WERI-Rb-1 (cell line): ENCODE results near the gene PRRG2.

Experiments
- DNase-seq: peaks from one replicate; pipeline ENCODE4 v3.0.0-alpha.2; 2020
- H3K27ac ChIP-seq: fragments of 250-450 bp; sonication (Bioruptor Pico); 2 replicates; pipeline ENCODE4 v1.5.1; 2020; ENCODE audit warnings: mild to moderate bottlenecking, moderate library complexity
- H3K27me3 ChIP-seq: fragments of 250-450 bp; sonication (Bioruptor Pico); 2 replicates; pipeline ENCODE4 v1.5.1; 2021; ENCODE audit warnings: mild to moderate bottlenecking, low read depth, moderate library complexity; ENCODE audit not compliant: insufficient read depth, severe bottlenecking
- H3K36me3 ChIP-seq: fragments of 250-450 bp; sonication (Bioruptor Pico); 2 replicates; pipeline ENCODE4 v1.5.1; 2020; ENCODE audit warnings: mild to moderate bottlenecking, moderate library complexity
- H3K4me3 ChIP-seq: 2 replicates; pipeline ENCODE4 v1.5.1; 2011; ENCODE audit warnings: low read depth, mild to moderate bottlenecking, control low read depth, low read length
- H3K9me3 ChIP-seq: fragments of 250-450 bp; sonication (Bioruptor Pico); 2 replicates; pipeline ENCODE4 v1.5.1; 2021; ENCODE audit warnings: mild to moderate bottlenecking, moderate library complexity; ENCODE audit not compliant: severe bottlenecking
- TF ChIP-seq, protein P1 (sequence below): IDR thresholded peaks from 2 replicates; pipeline ENCODE4 v1.5.1; 2011; ENCODE audit warnings: low read depth, mild to moderate bottlenecking, control low read depth, inconsistent platforms, low read length

The PRRG2 gene

DNA sequence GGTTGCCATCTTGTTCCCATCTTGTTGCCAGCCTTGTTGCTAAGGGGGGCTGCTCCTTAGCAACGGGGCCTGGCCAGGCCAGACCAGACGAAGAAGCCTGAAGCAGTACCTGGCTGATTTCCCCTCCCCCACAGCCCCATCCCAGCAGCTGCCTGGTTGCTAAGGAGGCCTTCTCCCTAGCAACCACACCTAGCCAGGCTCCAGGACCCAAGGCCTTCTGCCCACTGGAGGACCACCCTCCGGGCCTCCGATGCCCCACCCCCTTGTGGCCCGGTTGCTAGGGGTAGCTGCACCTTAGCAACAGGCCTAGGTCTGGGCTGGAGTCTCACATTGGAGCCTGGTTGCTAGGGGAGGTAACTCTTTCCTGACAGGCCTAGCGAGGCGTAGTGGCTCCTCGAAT is 3.9 kb downstream of the PRRG2 start:
- no peak overlapping the region for H3K27ac ChIP-seq
- H3K4me3 ChIP-seq, result no peak overlapping the region
- no peaks in the 10 kb centered on the region for H3K36me3 ChIP-seq
- no peaks in the 10 kb centered on the region for H3K9me3 ChIP-seq
- DNase-seq, result peak; percentile 25
- no peaks in the 10 kb centered on the region for H3K27me3 ChIP-seq
- TF ChIP-seq, protein P1, sequence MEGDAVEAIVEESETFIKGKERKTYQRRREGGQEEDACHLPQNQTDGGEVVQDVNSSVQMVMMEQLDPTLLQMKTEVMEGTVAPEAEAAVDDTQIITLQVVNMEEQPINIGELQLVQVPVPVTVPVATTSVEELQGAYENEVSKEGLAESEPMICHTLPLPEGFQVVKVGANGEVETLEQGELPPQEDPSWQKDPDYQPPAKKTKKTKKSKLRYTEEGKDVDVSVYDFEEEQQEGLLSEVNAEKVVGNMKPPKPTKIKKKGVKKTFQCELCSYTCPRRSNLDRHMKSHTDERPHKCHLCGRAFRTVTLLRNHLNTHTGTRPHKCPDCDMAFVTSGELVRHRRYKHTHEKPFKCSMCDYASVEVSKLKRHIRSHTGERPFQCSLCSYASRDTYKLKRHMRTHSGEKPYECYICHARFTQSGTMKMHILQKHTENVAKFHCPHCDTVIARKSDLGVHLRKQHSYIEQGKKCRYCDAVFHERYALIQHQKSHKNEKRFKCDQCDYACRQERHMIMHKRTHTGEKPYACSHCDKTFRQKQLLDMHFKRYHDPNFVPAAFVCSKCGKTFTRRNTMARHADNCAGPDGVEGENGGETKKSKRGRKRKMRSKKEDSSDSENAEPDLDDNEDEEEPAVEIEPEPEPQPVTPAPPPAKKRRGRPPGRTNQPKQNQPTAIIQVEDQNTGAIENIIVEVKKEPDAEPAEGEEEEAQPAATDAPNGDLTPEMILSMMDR, result no peak

DNA sequence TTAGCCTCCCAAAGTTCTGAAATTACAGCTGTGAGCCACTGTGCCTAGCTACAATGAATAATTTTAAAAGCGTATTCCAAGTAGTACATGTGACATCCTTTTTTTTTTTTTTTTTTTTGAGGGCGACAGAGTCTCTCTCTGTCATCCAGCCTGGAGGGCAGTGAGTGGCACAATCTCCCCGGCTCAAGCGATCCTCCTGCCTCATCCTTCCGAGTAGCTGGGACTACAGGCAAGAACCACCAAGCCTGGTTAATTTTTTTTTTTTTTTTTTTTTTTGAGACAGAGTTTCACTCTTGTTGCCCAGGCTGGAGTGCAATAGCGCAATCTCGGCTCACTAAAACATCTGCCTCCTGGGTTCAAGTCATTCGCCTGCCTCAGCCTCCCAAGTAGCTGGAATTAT is 6.1 kb downstream of the PRRG2 start:
- Histone ChIP-seq H3K9me3 (no peaks in the 10 kb centered on the region), H3K4me3 (no peak overlapping the region), H3K27ac (no peak overlapping the region), H3K36me3 (peaks cover 3% of the 10 kb centered on the region; the same call in 1 of the 2 replicates), H3K27me3 (no peaks in the 10 kb centered on the region)
- TF ChIP-seq, protein P1, result no peak
- DNase-seq, result no peak

DNA sequence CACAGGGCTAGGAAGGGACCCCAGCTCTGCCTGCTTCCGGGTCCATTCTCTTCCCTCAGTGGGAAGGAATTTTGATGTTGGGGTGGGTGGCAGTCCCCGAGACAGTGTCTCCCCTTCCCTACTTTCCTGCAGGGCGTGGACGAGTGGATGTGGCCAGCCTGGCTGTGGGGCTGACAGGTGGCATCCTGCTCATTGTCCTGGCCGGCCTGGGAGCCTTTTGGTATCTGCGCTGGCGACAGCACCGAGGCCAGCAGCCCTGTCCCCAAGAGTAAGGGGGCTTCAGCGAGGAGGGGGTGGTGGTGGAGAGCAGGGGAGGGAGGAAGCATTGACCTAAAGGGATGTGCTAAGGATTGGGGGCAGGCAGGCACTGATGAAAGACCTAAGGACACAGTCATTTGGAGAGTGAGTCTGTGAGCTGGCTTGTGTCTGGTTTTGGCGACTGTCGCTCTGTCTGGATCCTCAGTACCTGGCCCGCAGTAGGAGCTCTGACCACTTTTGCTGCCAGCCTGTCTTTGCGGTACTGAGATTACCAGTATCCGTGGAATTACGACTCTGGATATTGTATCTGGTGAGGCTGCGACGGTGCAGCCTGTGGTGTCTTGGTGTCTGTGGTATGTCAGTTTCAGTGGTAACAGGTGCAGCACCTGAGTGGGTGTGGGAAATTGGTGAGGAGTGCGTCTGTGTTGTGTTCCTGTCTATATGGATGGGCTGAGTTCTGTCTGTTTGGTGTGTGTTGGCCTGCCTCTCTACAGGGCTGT is 7.4 kb downstream of the PRRG2 start:
- Histone ChIP-seq H3K27ac (no peak overlapping the region), H3K36me3 (peaks cover 7% of the 10 kb centered on the region), H3K4me3 (no peak overlapping the region), H3K27me3 (no peaks in the 10 kb centered on the region), H3K9me3 (no peaks in the 10 kb centered on the region)
- DNase-seq, result peak; percentile 25
- TF ChIP-seq, protein P1, result no peak

DNA sequence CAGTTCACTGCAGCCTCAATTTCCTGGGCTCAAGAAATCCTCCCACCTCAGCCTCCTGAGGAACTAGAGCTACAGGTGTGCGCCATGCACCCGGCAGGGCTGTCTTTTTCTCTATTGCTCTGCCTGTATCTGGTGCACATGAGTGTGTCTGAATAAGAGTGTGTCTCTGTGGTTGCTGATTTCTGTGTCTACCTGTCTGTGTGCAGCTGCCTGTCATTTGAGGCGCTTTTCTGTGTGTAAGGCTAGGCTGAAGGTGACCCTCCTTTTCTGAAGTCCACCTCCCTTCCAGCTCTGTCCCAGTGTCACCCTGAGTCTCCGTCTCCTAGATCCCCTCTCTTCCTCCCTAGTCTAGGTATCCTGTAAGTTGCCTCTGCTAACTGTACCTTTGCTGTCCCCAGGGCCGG is 8.4 kb downstream of the PRRG2 start:
- TF ChIP-seq, protein P1, result no peak
- Histone ChIP-seq H3K4me3 (no peak overlapping the region), H3K27me3 (no peaks in the 10 kb centered on the region), H3K9me3 (no peaks in the 10 kb centered on the region), H3K27ac (no peak overlapping the region), H3K36me3 (peaks cover 16% of the 10 kb centered on the region)
- peak; percentile 21 for DNase-seq

DNA sequence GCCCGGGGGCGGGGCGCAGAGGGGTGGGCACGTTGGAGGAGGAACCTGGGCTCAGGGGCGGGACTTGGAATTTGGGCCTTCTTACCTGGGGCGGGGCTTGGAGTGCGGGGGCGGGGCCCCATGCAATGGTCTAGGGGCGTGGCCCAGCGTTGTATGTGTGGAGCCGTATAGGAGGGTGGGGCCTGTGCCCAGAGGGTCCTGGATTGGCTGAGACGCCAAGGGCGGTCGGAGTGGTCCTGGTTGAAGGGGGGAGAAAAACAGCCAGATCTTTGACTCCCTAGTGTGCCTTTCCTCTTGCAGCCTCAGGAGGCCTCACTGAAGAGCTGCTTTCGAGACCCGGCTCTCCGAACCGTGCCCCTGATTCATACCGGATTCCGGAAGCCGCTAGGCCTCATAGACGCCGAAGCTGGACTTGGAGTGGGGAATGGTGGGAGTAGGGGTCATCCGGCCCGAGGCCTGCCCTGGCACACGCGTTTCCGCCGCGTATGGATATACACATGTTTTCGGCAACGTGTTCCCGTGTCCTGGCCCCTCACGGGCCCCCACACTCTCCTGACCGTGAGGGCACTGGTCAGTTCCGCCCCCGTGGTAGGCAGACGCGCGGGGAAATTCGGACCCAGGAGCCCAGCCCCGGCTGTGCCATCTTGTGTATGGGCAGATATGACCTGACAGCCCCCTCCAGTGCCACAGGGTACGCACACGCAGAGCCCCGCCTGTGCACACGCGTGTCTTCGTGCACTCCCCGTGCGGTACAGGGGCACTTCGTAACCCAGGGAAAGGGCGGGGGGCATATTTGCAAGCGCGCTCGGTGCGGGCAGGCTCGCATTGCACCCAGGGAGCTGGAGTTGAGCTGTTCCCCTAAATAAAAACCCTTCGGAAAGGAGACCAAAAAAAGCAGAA is 9.2 kb downstream of the PRRG2 start:
- DNase-seq, result peak; percentile 98
- TF ChIP-seq, protein P1, result no peak
- Histone ChIP-seq H3K4me3 (peak overlapping the region; percentile 85), H3K27me3 (no peaks in the 10 kb centered on the region), H3K9me3 (no peaks in the 10 kb centered on the region), H3K27ac (peak overlapping the region; percentile 91), H3K36me3 (peaks cover 20% of the 10 kb centered on the region)
